Caco-2 (cell line): ENCODE measurements around the gene LRTM1. TPM values are rescaled to one million over a fixed set of nuclear protein-coding genes. Genes with fewer than 3 reads are reported as not detected.

Source experiments
- BruUV-seq: library from RNA; stranded (reverse); fragments of 400-500 nt; replicated peaks from 2 replicates; lab custom pipeline; 2021; lab: Mats Ljungman, UMichigan
- CTCF ChIA-PET: fragments of 300-600 bp; sonication (Branson Sonifier 250); formaldehyde crosslinking; loops from one replicate; lab custom pipeline; 2022; ENCODE audit warnings: antibody characterized with exemption; lab: Charles Lee
- POLR2A ChIA-PET: fragments of 300-600 bp; sonication (Branson Sonifier 250); formaldehyde crosslinking; loops from one replicate; lab custom pipeline; 2022; ENCODE audit warnings: antibody characterized with exemption; lab: Charles Lee
- DNase-seq, 2 experiments: peaks; one replicate each; pipeline versions ENCODE4 v3.0.0 to v3.0.0-alpha.2; 2020 to 2022
- H3K27me3 ChIP-seq: replicated peaks from 2 replicates; pipeline ENCODE4 v1.6.0; 2011; ENCODE audit warnings: low read length; ENCODE audit not compliant: control insufficient read depth, insufficient read depth
- H3K36me3 ChIP-seq: 2 replicates; pipeline ENCODE4 v1.5.1; 2011; ENCODE audit warnings: low read length; ENCODE audit not compliant: control insufficient read depth, insufficient read depth
- H3K4me1 ChIP-seq: fragments of 250-450 bp; sonication (Bioruptor Pico); 2 replicates; pipeline ENCODE4 v1.5.1; 2020; ENCODE audit warnings: mild to moderate bottlenecking
- H3K4me3 ChIP-seq: 2 replicates; pipeline ENCODE4 v1.5.1; 2011; ENCODE audit warnings: low read depth, mild to moderate bottlenecking, control low read depth, low read length
- H3K9me3 ChIP-seq: fragments of 250-450 bp; sonication (Bioruptor Pico); 2 replicates; pipeline ENCODE4 v1.5.1; 2020; ENCODE audit warnings: mild to moderate bottlenecking, moderate library complexity
- H3K27ac Mint-ChIP-seq: one replicate; pipeline ENCODE4 v1.8.0; 2022; ENCODE audit warnings: mixed read lengths; ENCODE audit not compliant: unreplicated experiment
- H3K27me3 Mint-ChIP-seq: one replicate; pipeline ENCODE4 v1.8.0; 2022; ENCODE audit warnings: mixed read lengths; ENCODE audit not compliant: insufficient read depth, unreplicated experiment
- H3K36me3 Mint-ChIP-seq: one replicate; pipeline ENCODE4 v1.8.0; 2022; ENCODE audit warnings: mild to moderate bottlenecking, mixed read lengths; ENCODE audit not compliant: insufficient read depth, unreplicated experiment
- H3K4me1 Mint-ChIP-seq: one replicate; pipeline ENCODE4 v1.8.0; 2022; ENCODE audit warnings: low read depth, mixed read lengths; ENCODE audit not compliant: unreplicated experiment
- H3K4me3 Mint-ChIP-seq: one replicate; pipeline ENCODE4 v1.8.0; 2022; ENCODE audit warnings: mild to moderate bottlenecking, moderate library complexity, mixed read lengths; ENCODE audit not compliant: unreplicated experiment
- H3K9me3 Mint-ChIP-seq: one replicate; pipeline ENCODE4 v1.8.0; 2022; ENCODE audit warnings: mixed read lengths; ENCODE audit not compliant: unreplicated experiment
- CTCF ChIP-seq, 2 experiments: fragments of 200-600 bp in 1 of 2; IDR thresholded peaks; 1 replicate in 1 of 2; 2 replicates in 1 of 2; pipeline versions ENCODE4 v1.5.1 to v1.8.0; 2011 to 2022; ENCODE audit warnings: antibody characterized with exemption in 1 of 2, control low read depth in 1 of 2, inconsistent platforms in 1 of 2, low read depth in 1 of 2, low read length in 1 of 2, mild to moderate bottlenecking in 1 of 2, moderate library complexity in 1 of 2; ENCODE audit not compliant: insufficient read depth in 1 of 2, severe bottlenecking in 1 of 2, unreplicated experiment in 1 of 2
- intact Hi-C: fragments of 100-400 bp; cut with micrococcal nuclease; formaldehyde crosslinking; loops from one replicate; pipeline ENCODE4 v1.10.0; 2022; ENCODE audit not compliant: unreplicated experiment
- total RNA-seq: library from RNA; stranded (reverse); gene quantifications from 2 replicates; pipeline ENCODE4 v1.2.3, GENCODE V29; 2022

Gene LRTM1
- total RNA-seq, 1 experiment from 2014 or later = not detected

- Mint-ChIP-seq H3K36me3 (no peaks in the 10 kb centered on the region), H3K4me1 (no peaks in the 10 kb centered on the region)
- POLR2A ChIA-PET = no interaction called here
Measured at GRCh38 chr3:54941690-54942362, 14.0 kb upstream of the LRTM1 start.

GRCh38 chr3:54940971-54941370, 13.1 kb upstream of the LRTM1 start:
- peaks cover 2% of the 10 kb centered on the region for H3K27me3 ChIP-seq
- CTCF ChIA-PET = no interaction called here
- H3K4me1 ChIP-seq = no peaks in the 10 kb centered on the region
- H3K4me3 ChIP-seq = no peak overlapping the region
- TF ChIP-seq CTCF (IDR thresholded peaks at IDR 0.05; ENCODE audit: insufficient read depth in 1 of 2, low read depth in 1 of 2, low read length in 1 of 2, severe bottlenecking in 1 of 2, unreplicated experiment in 1 of 2) = no peak
- no peaks in the 10 kb centered on the region for H3K4me1 Mint-ChIP-seq
- H3K9me3 Mint-ChIP-seq = no peaks in the 10 kb centered on the region
- peaks cover 13% of the 10 kb centered on the region for H3K27me3 Mint-ChIP-seq
- BruUV-seq = no TSS peak
- intact Hi-C loops = no loop called here
- no peaks in the 10 kb centered on the region for H3K36me3 ChIP-seq
- H3K27ac Mint-ChIP-seq = no peak overlapping the region
- POLR2A ChIA-PET = no interaction called here
- no peak overlapping the region for H3K4me3 Mint-ChIP-seq
- no peaks in the 10 kb centered on the region for H3K36me3 Mint-ChIP-seq
- H3K9me3 ChIP-seq = no peaks in the 10 kb centered on the region
- no peak for DNase-seq

More at GRCh38 chr3:54941690-54942362, 14.0 kb upstream of the LRTM1 start:
- no peaks in the 10 kb centered on the region for H3K9me3 Mint-ChIP-seq
- DNase-seq = no peak
- no peak for TF ChIP-seq CTCF (IDR thresholded peaks at IDR 0.05; ENCODE audit: insufficient read depth in 1 of 2, low read depth in 1 of 2, low read length in 1 of 2, severe bottlenecking in 1 of 2, unreplicated experiment in 1 of 2)
- no TSS peak for BruUV-seq
- Histone ChIP-seq H3K9me3 (no peaks in the 10 kb centered on the region), H3K4me1 (no peaks in the 10 kb centered on the region), H3K4me3 (no peak overlapping the region), H3K36me3 (no peaks in the 10 kb centered on the region), H3K27me3 (peaks cover 2% of the 10 kb centered on the region)
- peaks cover 17% of the 10 kb centered on the region for H3K27me3 Mint-ChIP-seq
- CTCF ChIA-PET = no interaction called here
- no peak overlapping the region for H3K27ac Mint-ChIP-seq
- intact Hi-C loops = no loop called here
- H3K4me3 Mint-ChIP-seq = no peak overlapping the region

GRCh38 chr3:54939557-54940300, 11.9 kb upstream of the LRTM1 start:
- no peaks in the 10 kb centered on the region for H3K4me1 ChIP-seq
- no peak overlapping the region for H3K27ac Mint-ChIP-seq
- H3K27me3 ChIP-seq = peaks cover 2% of the 10 kb centered on the region
- peaks cover 22% of the 10 kb centered on the region for H3K27me3 Mint-ChIP-seq
- H3K4me1 Mint-ChIP-seq = no peaks in the 10 kb centered on the region
- ChIA-PET CTCF (no interaction called here), POLR2A (no interaction called here)
- BruUV-seq = no TSS peak
- no peaks in the 10 kb centered on the region for H3K9me3 ChIP-seq
- intact Hi-C loops = no loop called here
- no peaks in the 10 kb centered on the region for H3K9me3 Mint-ChIP-seq
- TF ChIP-seq CTCF (IDR thresholded peaks at IDR 0.05; ENCODE audit: insufficient read depth in 1 of 2, low read depth in 1 of 2, low read length in 1 of 2, severe bottlenecking in 1 of 2, unreplicated experiment in 1 of 2) = no peak
- no peak overlapping the region for H3K4me3 Mint-ChIP-seq
- no peak for DNase-seq
- H3K36me3 Mint-ChIP-seq = no peaks in the 10 kb centered on the region
- H3K4me3 ChIP-seq = no peak overlapping the region
- H3K36me3 ChIP-seq = no peaks in the 10 kb centered on the region
